Spleen (tissue), 7 donors: ENCODE measurements around the gene RAVER2.

ENCODE experiments used
- CTCF ChIP-seq, 11 experiments: fragments of 200-600 bp in 7 of 11; fragments of 450-650 bp in 4 of 11; sonication (generic) in 4 of 11; IDR thresholded peaks in 8 of 11; conservative IDR thresholded peaks in 3 of 11; 1 replicate in 7 of 11; 2 replicates in 4 of 11; pipeline versions ENCODE4 v1.4.0 to v1.8.0; 2016 to 2021; ENCODE audit warnings: antibody characterized with exemption in 11 of 11, inconsistent platforms in 4 of 11, mild to moderate bottlenecking in 1 of 11
- POLR2A ChIP-seq, 3 donors: fragments of 450-650 bp; IDR thresholded peaks; one replicate each; pipeline ENCODE4 v1.5.1; 2017; ENCODE audit warnings: antibody characterized with exemption in 3 of 3, mild to moderate bottlenecking in 1 of 3
- POLR2AphosphoS5 ChIP-seq, 3 donors: sonication (generic); formaldehyde crosslinking; IDR thresholded peaks; one replicate each; pipeline ENCODE4 v1.5.1; 2017; ENCODE audit warnings: antibody characterized with exemption in 3 of 3
- donor health status: DM: no; HTN: no; CAD: no; lungs with moderate emphysema.
- donor health status: DM: no; HTN: no; CAD: no.
- donor health status: DM: no; HTN: no; CAD: no.

DNA sequence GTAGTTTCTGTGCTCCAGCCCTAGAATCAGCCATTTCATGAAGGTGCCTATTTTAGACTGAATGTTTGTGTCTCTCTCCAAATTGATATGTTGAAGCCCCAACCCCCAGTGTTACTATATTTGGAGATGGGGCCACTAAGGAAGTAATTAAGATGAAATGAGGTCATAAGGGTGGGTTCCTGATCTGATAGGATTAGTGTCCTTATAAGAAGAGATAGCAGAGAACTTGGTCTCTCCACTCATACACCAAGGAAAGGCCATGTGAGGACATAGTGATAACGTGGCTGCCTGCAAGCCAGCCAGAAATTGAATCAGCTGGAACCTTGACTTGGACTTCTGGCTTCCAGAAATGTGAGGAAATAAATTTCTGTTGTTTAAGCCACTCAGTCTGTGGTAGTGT, 12.3 kb downstream of the RAVER2 start:
- TF ChIP-seq CTCF (IDR thresholded peaks at IDR 0.05 in 8 of 11, conservative IDR thresholded peaks at IDR 0.05 in 3 of 11) (no peak), POLR2AphosphoS5 (IDR thresholded peaks at IDR 0.05) (no peak), POLR2A (IDR thresholded peaks at IDR 0.05) (no peak)
